ENCODE results near the gene SBNO2. TPM values are rescaled to one million over a fixed set of nuclear protein-coding genes. Genes with fewer than 3 reads are reported as not detected.

Gene SBNO2
- total and polyA plus RNA-seq, 9 of the 15 experiments (the other 6 are each of a cell fraction or from before 2014, with no cell fraction given): 0.01 to 46.2 (median 6.7) TPM

DNA sequence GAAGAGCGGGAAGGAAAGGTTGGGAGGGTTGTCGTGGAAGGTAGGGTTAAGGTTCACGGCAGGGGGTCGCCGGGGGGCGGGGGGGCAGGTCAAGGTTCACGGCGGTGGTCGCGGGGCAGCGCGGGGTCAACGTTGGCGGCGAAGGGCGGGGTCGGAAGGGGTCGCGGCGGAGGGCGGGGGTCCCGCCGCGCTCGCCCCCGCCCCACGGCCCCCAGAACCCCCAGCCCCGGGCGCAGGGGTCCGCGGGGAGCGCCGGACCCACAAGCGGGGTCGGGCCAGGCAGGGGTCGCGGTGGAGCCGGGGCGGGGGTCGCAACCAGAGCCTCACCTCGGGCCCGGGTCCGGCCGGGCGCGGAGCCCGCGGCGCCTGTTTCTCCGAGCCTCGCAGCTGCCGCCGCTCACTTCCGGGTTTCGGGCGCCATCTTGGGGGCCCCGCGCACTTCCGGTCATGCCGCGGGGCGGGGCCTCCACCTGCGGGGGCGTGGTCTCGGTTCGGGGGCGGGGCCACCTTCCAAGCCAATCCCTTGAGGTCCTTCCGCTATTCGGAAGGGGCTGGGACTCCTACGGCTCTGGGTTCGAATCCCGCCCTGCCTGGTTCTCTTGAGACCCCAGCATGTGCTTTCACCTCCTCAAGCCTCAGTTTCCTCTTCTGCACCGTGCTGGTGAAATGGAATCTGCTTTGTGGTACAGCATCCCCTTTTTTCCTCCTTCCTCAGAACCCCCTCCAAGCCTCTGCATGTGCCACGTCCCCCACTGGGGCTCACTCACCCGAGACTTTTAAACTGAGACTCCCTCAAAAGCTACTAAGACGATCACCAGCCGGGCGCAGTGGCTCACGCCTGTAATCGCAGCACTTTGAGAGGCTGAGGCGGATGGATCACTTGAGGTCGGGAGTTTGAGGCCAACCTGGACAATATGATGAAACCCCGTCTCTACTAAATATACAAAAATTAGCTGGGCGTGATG, at the start of gene SBNO2 (continued):
- TF ChIP-seq WHSC1 (IDR thresholded peaks at IDR 0.05; ENCODE audit: low read length) (no peak), SIN3A (IDR thresholded peaks at IDR 0.05; ENCODE audit: borderline replicate concordance in 2 of 2, control insufficient read depth in 1 of 2, low read depth in 2 of 2, low read length in 2 of 2) (peak; percentile 54 to 93; a peak in 1 of 4 replicates), HDGF (IDR thresholded peaks at IDR 0.05) (peak; percentile 84; the same call in 1 of the 2 replicates), MYC (IDR thresholded peaks at IDR 0.05; ENCODE audit: low read depth, low read length) (peak; percentile 92), MYC (CRISPR knock-in tag; IDR thresholded peaks at IDR 0.05; ENCODE audit: borderline replicate concordance, low read depth) (no peak), TEAD1 (CRISPR knock-in tag; IDR thresholded peaks at IDR 0.05) (0 out of 4 replicates have a peak, but pooled peaks of 1 of the 2 experiments have one; percentile 56), HCFC1 (IDR thresholded peaks at IDR 0.05; ENCODE audit: low read depth, low read length) (peak; percentile 61), KDM5B (IDR thresholded peaks at IDR 0.05; ENCODE audit: insufficient replicate concordance, low read depth, low read length) (peak; percentile 87), POLR3A (IDR thresholded peaks at IDR 0.05; ENCODE audit: borderline replicate concordance, extremely low read depth, insufficient read depth, insufficient read length) (no peak), FOXK2 (conservative IDR thresholded peaks at IDR 0.05 in 1 of 2, IDR thresholded peaks at IDR 0.05 in 1 of 2; ENCODE audit: low read depth in 2 of 2) (0 out of 4 replicates have a peak, but pooled peaks of 1 of the 2 experiments have one; percentile 24), ZNF124 (CRISPR knock-in tag; IDR thresholded peaks at IDR 0.05) (no peak), HMG20A (CRISPR knock-in tag; conservative IDR thresholded peaks at IDR 0.05) (no peak), RCOR1 (IDR thresholded peaks at IDR 0.05; ENCODE audit: borderline replicate concordance in 1 of 2, low read depth in 2 of 2, low read length in 2 of 2) (peak in 1 of 2 experiments; percentile 74; a peak in 2 of 4 replicates)
- TF ChIP-seq, protein P1, sequence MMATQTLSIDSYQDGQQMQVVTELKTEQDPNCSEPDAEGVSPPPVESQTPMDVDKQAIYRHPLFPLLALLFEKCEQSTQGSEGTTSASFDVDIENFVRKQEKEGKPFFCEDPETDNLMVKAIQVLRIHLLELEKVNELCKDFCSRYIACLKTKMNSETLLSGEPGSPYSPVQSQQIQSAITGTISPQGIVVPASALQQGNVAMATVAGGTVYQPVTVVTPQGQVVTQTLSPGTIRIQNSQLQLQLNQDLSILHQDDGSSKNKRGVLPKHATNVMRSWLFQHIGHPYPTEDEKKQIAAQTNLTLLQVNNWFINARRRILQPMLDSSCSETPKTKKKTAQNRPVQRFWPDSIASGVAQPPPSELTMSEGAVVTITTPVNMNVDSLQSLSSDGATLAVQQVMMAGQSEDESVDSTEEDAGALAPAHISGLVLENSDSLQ (IDR thresholded peaks at IDR 0.05): peak; percentile 12; the same call in 1 of the 2 replicates
- TF ChIP-seq, protein P2, sequence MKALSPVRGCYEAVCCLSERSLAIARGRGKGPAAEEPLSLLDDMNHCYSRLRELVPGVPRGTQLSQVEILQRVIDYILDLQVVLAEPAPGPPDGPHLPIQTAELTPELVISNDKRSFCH (CRISPR knock-in tag; IDR thresholded peaks at IDR 0.05): no peak
- TF ChIP-seq, protein P2 (tag; IDR thresholded peaks at IDR 0.05): peak; percentile 49; the same call in 1 of the 2 replicates
